ENCODE results near the gene TSKU.

The TSKU gene

GRCh38 chr11:76783294-76783895 lies at the start of gene TSKU:
TSKU (plus strand) TSS chr11:76783356; CDS start chr11:76795617, 12,261 bp downstream.
- DNase-seq, result no peak

- DNase-seq, result peak; percentile 72
These were observed 49.2 kb upstream of the TSKU start for GRCh38 chr11:76733906-76734305.

DNA sequence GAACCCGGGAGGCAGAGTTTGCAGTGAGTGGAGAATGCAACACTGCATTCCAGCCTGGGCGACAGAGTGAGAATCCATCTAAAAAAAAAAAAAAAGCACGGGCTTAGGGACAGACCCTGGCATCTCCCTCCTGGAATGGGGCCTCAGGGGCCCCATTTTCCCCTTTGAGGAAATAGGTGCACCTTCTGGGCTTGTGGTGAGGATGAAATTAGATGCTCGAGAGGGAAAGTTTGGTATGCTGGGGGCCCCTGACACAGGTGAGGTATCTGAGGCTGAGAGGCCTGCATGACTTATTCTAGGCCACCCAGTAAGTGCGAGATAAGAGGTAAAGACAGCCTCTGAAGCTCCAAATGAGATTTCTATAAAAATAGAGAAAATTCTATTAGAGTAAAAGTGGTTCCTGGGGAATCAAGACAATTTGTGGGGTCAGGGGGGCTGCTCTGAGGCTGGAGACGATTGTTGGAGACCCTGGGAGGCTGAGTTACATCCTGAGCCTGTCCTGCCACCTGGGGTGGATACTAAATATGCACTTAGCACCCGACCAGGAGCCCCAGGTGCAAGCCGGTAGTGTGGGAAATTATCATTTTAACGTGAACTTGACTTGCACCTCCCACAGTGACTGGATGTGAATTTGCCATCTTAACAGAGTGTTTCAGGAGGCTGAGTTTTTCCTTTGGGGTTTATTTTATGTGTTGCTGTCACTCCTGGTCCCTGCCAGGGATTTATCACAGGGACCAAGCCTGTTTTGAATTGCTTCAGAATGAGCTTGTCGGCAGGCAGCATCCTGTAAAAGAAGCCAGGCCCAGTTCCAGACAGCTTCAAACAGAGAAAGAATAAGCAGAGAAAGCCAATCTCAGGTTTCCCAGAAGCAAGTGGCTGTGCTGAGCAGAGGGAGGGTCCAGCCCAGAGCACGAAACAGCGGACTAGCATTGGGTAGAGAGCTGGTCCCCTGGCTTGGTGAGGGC lies 48.4 kb upstream of the TSKU start:
- no peak for DNase-seq

GRCh38 chr11:76735841-76736240 lies 47.3 kb upstream of the TSKU start:
- DNase-seq, result no peak

DNA sequence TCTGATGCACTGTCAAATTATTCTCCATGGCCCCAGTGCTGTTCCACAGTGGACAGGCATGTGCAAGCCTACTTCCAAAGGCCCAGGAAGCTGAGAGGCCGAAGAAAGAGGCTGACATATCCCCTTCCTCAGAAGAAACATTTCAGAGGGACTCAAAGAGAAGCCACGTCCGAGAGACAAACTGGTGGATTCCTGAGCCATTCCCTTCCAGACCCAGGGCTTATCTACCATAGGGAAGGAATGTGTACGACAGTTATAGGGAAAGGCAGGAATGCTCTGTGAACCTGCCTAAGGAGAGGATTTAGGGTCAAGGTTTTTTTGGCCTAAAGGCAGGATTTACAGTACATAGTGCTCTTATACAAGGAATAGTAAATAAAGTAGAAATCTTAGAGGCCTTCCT lies 46.9 kb upstream of the TSKU start:
- DNase-seq, result no peak

- DNase-seq, result no peak
These were observed 46.2 kb upstream of the TSKU start for GRCh38 chr11:76736773-76737495.

DNA sequence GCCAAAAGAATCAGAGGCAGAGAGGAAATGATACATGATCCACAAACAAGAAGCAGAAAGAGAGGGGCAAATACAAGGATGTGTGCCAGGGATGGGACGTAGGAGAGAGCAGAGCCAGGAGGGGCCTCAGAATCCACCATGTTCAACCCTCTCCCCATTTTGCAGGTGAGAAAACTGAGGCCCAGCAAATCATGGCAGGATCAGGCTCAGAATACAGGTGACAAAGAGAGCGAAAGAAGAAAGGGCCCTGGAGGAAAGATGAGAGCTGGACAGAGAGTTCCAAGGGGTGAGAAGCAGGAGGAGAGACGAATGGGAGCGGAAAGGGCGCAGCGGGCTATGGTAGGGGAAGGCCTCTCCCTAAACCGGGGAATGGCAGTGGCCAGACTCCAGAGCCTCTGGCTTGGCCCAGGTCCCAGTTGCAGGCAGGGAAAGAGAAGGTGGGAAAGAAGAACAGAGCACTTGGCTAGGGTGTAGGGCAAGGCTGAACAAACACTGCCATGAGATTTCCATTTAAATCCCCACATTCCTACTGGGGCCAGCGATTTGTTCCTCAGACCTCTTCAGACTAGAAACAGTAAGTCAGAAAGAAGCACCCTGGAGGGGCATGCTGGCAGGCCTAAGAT lies 44.4 kb upstream of the TSKU start:
- DNase-seq, result no peak

- DNase-seq, result no peak
These were observed 43.4 kb upstream of the TSKU start for GRCh38 chr11:76739798-76740197.

DNA sequence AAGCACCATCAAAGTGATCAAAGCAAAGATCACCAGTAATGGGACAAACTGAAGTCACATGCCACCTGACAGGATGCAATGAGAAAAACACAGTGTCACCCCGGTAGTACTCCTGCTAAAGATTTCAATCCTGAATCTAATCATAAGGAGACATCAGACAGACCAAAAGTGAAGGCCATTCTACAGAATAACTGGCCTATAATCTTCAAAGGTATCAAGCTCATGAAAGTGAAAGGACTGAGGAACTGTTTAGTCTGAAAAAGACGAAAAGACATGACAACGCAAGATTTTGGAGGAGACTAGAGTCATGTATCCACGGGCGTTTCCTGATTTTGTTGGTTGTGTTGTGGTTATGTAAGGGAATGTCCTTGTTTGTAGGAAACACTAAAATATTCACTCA lies 42.4 kb upstream of the TSKU start:
- DNase-seq, result no peak

DNA sequence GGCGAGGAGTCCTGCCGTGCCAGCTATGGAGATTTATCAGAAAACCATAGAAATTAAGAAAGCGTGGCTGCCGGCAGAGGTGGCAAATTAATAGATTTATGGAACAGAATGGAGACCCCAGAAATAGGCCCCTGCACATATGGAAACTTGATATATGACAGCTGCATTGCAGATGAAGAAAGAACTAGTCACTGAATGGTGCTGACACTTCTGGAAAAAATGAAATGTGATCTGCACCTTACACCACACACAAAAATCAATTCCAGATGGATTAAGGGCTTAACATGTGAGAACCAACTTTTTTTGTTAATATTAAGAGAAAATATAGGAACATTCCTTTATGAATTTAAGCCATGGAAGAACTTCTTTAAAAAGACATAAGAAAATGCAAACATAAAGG lies 40.3 kb upstream of the TSKU start:
- DNase-seq, result no peak

GRCh38 chr11:76744186-76745043 lies 38.7 kb upstream of the TSKU start:
- DNase-seq, result no peak

DNA sequence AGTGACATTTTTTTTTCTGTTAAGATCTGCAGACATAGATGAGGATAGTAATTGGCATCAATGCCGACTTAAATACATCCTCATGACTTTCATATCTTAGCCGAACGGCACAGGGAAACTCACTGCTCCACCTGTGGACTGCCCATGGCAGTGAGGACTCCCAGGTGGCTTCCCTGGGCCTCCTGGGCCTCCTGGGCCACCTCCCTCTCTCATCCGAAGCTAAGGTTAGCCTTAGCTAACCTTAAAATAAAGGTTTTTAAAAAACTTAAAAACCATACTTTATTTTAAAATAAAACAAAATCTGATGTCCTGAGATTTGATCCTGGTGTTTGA lies 38.1 kb upstream of the TSKU start:
- DNase-seq, result no peak

GRCh38 chr11:76745561-76746207 lies 37.5 kb upstream of the TSKU start:
- no peak for DNase-seq

DNA sequence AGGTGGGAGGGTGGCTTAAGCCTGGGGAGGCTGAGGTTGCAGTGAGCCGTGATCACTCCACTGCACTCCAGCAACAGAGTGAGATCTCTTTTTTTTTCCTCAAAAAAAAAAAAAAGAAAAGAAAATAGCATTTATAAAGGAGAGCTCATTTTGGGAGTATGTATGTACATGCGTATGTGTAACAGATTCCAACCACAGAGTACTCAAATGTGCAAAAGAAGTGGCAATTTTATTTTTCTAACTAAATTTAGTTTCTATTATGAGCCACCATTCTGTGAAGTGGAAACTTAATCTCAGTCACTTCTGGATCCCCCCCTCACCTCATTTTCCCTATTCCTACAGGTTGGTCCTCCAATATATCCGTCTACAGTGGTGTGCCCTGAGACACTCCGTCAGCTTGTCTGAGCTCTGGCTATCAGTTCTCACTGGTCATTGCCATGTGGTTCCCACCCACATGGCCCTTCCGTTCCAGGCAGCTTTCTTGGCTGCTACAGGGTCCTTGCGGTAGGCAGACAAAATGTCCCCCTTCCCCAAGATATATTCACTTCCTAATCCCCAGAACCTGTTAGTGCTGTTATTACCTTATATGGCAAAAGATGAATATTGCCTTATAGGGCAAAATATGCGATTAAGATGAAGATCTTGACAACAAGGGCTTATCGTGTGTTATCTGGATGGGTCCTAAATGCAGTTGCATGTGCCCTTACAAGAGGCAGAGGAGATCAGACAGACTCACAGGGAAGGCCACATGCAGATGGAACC lies 35.8 kb upstream of the TSKU start:
- no peak for DNase-seq

- no peak for DNase-seq
These were observed 35.0 kb upstream of the TSKU start for GRCh38 chr11:76747915-76748860.

DNA sequence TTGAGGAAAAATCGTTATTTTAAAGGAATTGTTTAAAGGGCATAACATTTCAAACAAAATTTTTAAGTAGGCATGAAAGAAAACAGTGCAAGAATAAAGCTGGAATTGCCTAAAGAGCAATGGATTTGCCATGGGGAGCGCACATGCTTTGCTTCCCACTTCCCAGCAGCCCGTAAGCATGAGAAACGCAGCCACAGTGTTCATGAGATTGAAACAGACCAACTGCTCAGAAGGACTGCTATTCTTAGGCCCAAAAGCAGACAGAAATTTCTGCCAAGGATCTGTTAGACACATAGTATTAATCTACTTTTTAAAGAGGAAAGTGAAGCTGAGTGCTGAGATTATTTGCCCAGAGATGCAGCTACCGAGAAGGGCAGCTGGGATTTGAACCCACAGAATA lies 34.2 kb upstream of the TSKU start:
- DNase-seq, result no peak

DNA sequence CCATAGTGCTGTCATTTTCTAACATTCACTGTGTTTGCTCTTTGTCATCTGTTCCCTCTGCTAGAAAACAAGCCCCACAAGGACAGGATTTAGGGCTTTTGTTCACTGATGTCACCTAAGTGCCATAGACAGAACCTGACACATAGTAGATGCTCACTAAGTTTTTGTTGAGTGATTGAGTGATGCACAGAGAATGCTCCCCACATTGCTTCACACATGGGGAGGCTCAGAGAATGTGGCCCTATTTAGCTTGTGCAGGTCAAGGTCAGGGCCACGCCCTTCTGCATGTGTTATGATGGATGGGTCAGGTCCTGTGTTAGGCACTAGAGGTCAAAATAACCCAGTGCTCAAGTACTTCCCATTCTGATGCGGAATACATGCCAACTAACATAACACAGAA lies 33.1 kb upstream of the TSKU start:
- no peak for DNase-seq

DNA sequence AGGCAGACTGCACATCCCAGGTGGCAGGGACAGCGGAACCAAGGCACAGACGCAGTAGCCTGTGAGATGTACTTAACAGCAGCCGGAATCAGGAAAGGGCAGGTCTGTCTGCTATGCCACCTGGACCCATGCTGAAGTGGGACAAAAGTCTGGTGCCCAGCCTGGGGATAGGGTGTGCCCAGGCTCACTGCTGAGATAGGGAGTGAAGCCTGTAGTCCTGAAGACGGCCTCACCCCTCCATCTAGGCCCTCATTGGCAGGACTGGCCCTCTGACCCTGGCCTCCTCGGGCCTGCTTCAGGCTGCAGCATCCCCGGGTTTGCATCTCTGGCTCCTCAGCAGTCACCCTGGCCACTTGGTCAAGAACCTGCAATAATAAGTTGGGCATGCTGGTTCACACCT lies 32.4 kb upstream of the TSKU start:
- DNase-seq, result no peak

DNA sequence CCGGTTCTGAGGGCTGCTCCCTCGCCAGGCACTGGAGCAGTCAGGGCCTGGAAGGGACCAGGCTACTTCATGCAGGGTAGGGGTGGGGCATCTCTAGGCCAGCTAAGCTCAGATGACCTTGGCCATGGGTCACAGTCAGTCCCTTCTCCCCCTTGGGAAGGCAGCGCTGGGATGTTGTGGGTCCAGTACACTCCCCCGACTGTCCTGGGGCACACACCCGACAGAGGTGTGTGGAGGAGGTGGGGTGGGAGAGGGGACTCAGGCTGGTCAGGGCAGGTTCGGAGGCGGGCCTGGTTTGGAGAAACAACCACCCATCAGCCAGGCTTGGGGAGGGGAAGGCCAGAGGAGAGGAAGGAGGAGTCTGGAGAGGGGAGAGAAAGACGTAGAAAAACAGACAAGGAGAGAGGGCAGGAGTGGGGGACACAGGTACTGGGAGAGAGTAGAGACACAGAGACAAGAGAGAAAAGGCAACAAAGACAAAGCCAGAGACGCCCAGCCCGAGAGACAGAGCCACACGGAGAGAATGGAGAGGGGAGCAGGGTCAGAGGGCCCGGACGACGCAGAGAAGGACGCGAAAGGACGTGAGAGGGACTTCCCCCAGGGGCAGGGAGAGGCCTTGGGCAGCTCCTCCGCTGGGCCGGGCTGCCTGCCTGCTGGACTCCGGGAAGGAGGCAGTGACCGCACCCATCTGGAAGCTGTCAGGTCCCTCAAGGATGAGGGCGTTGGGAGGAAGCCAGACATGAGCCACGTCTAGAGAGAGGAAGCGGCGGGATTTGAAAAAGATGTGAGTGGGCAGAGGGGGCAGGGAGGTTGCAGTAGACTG lies 30.6 kb upstream of the TSKU start:
- DNase-seq, result peak; percentile 81
